Measurements from ENCODE around the gene RPTOR.

DNA sequence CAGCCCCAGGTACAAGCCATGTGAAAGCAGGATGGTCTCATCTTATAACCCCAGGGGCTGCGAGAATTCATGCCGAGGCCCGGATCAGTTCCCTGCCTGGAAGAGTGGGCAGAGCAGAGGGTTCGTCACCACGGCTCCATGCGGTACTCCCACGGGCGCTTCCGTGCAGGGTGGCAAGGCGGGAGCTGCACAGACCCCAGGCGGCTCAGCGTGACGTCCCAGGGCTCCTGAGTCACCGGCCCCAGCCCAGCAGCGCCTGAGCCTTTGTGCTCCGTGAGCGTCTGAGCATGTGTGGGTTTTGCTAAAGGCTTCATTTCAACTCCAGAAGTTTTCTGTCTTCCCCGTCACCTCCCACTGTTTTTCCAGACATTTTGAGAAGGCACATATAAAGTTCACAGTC, 375.8 kb downstream of the RPTOR start:
- TF ChIP-seq, protein P1, sequence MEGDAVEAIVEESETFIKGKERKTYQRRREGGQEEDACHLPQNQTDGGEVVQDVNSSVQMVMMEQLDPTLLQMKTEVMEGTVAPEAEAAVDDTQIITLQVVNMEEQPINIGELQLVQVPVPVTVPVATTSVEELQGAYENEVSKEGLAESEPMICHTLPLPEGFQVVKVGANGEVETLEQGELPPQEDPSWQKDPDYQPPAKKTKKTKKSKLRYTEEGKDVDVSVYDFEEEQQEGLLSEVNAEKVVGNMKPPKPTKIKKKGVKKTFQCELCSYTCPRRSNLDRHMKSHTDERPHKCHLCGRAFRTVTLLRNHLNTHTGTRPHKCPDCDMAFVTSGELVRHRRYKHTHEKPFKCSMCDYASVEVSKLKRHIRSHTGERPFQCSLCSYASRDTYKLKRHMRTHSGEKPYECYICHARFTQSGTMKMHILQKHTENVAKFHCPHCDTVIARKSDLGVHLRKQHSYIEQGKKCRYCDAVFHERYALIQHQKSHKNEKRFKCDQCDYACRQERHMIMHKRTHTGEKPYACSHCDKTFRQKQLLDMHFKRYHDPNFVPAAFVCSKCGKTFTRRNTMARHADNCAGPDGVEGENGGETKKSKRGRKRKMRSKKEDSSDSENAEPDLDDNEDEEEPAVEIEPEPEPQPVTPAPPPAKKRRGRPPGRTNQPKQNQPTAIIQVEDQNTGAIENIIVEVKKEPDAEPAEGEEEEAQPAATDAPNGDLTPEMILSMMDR (IDR thresholded peaks at IDR 0.05 in 4 of 5, conservative IDR thresholded peaks at IDR 0.05 in 1 of 5): no peak
- TF ChIP-seq POLR2A (IDR thresholded peaks at IDR 0.05): no peak

Data from gastrocnemius medialis (tissue), 4 donors.